GM18511 (cell line): ENCODE results near the gene VSIR.

Source experiments
- ATAC-seq: cut with Tn5 transposase; IDR thresholded peaks from one replicate; pipeline ENCODE4 v1.9.1; 2021; ENCODE audit warnings: mild to moderate bottlenecking, moderate library complexity; ENCODE audit not compliant: unreplicated experiment

The VSIR gene

GRCh38 chr10:71783917-71784678, 10.8 kb upstream of the VSIR start:
- no peak for ATAC-seq

GRCh38 chr10:71782917-71783490, 9.7 kb upstream of the VSIR start:
- ATAC-seq: no peak

GRCh38 chr10:71782221-71782916, 9.0 kb upstream of the VSIR start:
- ATAC-seq: no peak

GRCh38 chr10:71780719-71781118, 7.4 kb upstream of the VSIR start:
- no peak for ATAC-seq

- ATAC-seq: no peak
These were observed 6.8 kb upstream of the VSIR start for GRCh38 chr10:71780156-71780555.

- no peak for ATAC-seq
These were observed 6.3 kb upstream of the VSIR start for GRCh38 chr10:71779641-71780040.

GRCh38 chr10:71778071-71778825, 4.9 kb upstream of the VSIR start:
- no peak for ATAC-seq

GRCh38 chr10:71777213-71777985, 4.1 kb upstream of the VSIR start:
- ATAC-seq: no peak

- no peak for ATAC-seq
These were observed 3.2 kb upstream of the VSIR start for GRCh38 chr10:71776481-71776925.

- ATAC-seq: no peak
These were observed 1.8 kb upstream of the VSIR start for GRCh38 chr10:71774916-71775702.

GRCh38 chr10:71772832-71773220, 494 bp downstream of the VSIR start:
- no peak for ATAC-seq

- ATAC-seq: no peak
These were observed 1.3 kb downstream of the VSIR start for GRCh38 chr10:71771821-71772617.

- no peak for ATAC-seq
These were observed 2.1 kb downstream of the VSIR start for GRCh38 chr10:71771204-71771603.

GRCh38 chr10:71770789-71771188, 2.5 kb downstream of the VSIR start:
- no peak for ATAC-seq

- no peak for ATAC-seq
These were observed 3.1 kb downstream of the VSIR start for GRCh38 chr10:71770255-71770654.

- ATAC-seq: peak; percentile 28
These were observed 4.0 kb downstream of the VSIR start for GRCh38 chr10:71769279-71769823.

GRCh38 chr10:71767420-71768035, 5.8 kb downstream of the VSIR start:
- no peak for ATAC-seq

- ATAC-seq: no peak
These were observed 6.5 kb downstream of the VSIR start for GRCh38 chr10:71766717-71767419.
